GM21737 (cell line): ENCODE measurements around the gene LIM2.
"Not testable (repeated sequence)": the region's sequence is repeated elsewhere in the genome, so short reads cannot be mapped to it uniquely, and the experiment has no call there.

Source experiments
- ATAC-seq: cut with Tn5 transposase; IDR thresholded peaks from one replicate; pipeline ENCODE4 v1.9.1; 2021; ENCODE audit warnings: mild to moderate bottlenecking, moderate library complexity; ENCODE audit not compliant: unreplicated experiment

The LIM2 gene

GRCh38 chr19:51387924-51388389, at the start of gene LIM2:
Gene LIM2 (minus strand): TSS chr19:51387974. CDS start chr19:51387443, 531 bp downstream.
- no peak for ATAC-seq

- no peak for ATAC-seq
Measured at GRCh38 chr19:51434456-51434855, 46.7 kb upstream of the LIM2 start.

DNA sequence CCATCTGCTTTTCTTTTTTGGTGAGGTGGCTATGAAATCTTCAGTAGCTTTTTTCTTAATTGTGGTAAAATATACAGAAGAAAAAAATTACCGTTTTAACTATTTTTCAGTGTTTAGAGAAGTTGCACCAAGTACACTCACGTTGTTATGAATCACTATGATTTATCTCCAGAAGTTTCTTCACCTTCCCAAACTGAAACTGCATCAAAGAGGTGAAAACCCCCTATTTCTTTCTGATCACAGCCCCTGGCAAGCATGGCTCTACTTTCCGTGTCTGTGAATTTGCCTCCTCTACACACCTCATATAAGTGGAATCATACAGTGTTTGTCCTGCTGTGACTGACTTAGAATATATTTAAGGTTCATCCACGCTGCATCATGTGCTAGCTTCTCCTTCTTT, 45.3 kb upstream of the LIM2 start:
- ATAC-seq = no peak

GRCh38 chr19:51431124-51431523, 43.4 kb upstream of the LIM2 start:
- ATAC-seq = no peak

DNA sequence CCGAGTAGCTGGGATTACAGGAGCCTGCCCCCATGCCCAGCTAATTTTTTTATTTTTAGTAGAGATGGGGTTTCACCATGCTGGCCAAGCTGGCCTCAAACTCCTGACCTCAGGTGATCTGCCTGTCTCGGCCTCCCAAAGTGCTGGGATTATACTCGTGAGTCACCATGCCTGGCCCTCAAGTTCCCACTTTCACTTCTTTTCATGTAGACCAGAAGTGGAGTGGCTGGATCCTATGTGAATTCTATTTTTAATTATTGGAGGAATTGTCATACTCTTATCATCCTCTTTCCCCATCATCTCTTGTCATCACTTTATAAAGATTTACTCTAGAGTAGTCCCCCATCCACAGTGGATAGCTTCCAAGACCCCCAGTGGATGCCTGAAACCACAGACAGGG, 42.4 kb upstream of the LIM2 start:
- no peak for ATAC-seq

- ATAC-seq = no peak
Measured at GRCh38 chr19:51427201-51427600, 39.4 kb upstream of the LIM2 start.

DNA sequence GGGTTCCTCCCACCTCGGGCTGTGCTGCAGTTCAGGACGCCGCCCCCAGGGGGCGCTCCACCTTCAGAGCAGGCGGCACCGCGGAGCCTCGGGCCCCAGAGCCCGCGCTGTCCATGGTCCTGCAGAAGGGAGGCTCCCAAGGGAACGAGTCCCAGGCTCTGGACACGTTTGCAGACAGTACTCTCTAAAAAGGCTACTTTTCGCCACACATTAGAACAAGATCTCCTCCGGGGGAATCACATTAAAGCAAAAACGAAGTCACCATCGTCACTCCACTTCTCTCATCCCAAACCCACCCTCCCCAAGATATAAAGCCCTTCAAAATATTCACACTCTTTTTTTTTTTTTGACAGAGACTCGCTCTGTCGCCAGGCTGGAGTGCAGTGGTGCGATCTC, 34.3 kb upstream of the LIM2 start:
- no peak for ATAC-seq

GRCh38 chr19:51421229-51422052, 33.7 kb upstream of the LIM2 start:
- ATAC-seq = no peak

GRCh38 chr19:51420511-51420910, 32.7 kb upstream of the LIM2 start:
- not testable (repeated sequence) for ATAC-seq

DNA sequence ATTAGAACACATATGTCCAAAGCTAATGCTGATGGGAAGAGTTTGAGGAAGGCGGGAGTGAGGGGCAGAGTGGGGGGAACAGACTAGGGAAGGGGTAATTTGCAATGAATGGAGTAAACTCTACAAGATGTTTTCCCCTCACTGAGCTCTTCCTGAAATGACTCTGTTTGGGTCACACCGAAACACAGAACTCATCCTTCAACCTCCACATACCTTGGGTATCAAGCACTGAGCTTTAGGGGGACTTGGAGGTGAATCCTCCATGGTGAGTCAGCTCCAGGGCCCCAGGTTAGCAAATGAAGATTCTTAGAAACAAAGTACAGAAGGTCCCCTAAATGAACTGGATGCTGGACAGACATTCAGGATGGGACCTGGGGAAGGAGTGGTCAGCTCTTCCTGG, 30.9 kb upstream of the LIM2 start:
- no peak for ATAC-seq

GRCh38 chr19:51417810-51418157, 30.0 kb upstream of the LIM2 start:
- peak; percentile 31 for ATAC-seq

DNA sequence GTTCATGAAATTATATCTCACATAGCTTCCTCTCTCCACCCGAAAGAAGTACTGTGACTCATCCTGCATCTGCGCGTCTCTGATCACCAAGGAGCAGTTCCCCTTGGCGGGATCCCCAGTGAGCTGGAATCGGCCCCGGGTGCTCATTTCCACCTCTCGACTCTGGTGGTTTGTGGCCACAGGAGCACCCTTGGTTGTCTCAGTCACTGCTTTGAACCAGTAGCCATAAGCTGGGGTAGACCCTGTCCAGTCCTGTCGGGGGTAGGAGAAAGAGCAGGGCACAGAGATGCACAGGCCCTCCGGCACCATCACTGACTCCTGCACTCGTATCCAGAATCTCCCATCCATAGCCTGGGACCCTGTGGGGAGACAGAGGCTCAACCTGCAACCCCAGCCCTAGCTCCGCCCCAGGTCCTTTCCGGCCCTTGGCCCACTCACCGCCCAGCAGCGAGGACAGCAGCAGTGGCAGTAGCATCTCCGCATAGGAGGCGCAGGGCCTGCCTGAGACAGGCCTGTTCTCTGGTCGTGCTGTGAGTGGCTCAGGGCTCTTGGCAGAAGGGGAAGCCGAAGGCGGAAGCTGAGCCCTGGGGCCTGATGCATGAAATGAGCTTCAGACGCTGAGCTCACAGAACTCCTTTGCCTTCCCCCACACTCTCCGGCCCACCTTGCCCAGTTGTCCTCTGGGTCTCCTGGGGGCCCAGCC, 29.5 kb upstream of the LIM2 start, which contains the start of gene SIGLEC10:
Gene SIGLEC10, minus strand, starts transcription at position 536 of the 703 bp plus-strand sequence. Its CDS starts 61 bp downstream, at position 475.
- ATAC-seq = peak; percentile 60

GRCh38 chr19:51416422-51416821, 28.6 kb upstream of the LIM2 start:
- not testable (repeated sequence) for ATAC-seq

DNA sequence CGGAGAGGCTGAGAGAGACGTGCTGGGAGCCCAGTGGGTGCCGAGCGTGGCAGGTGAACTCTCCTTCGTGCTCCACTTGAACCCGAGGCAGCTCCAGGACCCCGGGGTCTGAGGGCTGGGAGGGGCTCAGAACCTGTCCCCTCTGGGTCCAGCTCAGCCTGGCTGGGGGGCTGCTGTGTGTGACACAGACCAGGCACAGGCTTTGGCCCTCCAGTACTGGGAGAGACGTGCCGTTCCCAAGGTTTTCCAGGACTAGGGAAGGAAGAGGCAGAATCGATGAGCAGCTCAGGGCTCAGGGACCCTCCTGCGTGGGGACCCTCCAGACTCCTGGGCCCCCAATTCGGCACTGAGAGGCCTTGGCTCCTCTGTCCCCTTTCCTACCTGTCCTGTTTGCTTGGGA, 27.4 kb upstream of the LIM2 start:
- no peak for ATAC-seq

- ATAC-seq = no peak
Measured at GRCh38 chr19:51410950-51411748, 23.4 kb upstream of the LIM2 start.

- ATAC-seq = no peak
Measured at GRCh38 chr19:51407511-51408131, 19.8 kb upstream of the LIM2 start.

DNA sequence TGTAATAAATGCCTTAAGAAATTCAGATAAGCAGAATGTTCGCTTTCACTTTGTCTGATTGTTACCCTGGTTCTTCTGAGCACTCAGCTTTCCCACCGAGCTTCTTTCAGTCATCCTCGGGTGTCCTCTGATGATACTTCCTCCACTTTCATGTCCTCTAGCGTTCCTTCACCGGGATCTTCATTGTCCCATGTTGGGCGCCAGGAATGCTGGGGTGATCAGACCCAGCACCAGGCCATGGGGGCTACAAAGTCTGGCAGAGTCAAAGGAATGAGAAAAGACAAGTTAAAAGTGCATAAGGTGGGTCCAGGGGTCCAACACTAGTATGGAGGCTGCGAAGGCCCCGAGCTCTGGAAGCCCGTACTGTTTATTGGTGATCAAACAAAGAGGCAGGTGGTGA, 14.3 kb upstream of the LIM2 start:
- ATAC-seq = no peak

GRCh38 chr19:51399936-51400335, 12.2 kb upstream of the LIM2 start:
- not testable (repeated sequence) for ATAC-seq

DNA sequence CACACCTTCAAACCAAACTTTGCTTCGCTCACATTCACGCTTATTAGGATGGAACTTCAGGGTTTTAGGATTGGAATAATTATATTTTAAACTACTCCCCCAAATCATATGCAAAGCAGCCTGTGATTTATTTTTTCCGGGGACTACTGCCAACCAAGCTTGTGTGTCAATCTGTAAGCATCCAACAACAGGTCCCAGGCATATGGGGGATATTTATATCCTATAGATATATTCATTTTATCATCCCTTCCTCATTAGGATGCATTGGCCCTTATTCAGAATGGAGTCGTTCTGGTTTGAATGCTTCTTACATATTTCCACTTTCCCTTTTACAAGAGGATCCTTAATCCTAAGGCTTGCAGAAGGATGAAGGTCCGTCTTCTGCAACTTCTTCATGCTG, 11.5 kb upstream of the LIM2 start:
- no peak for ATAC-seq

- ATAC-seq = no peak
Measured at GRCh38 chr19:51398096-51398704, 10.4 kb upstream of the LIM2 start.
